ENCODE measurements around the gene SBF2.
"Not testable (repeated sequence)": the region's sequence is repeated elsewhere in the genome, so short reads cannot be mapped to it uniquely, and the experiment has no call there.

The SBF2 gene

DNA sequence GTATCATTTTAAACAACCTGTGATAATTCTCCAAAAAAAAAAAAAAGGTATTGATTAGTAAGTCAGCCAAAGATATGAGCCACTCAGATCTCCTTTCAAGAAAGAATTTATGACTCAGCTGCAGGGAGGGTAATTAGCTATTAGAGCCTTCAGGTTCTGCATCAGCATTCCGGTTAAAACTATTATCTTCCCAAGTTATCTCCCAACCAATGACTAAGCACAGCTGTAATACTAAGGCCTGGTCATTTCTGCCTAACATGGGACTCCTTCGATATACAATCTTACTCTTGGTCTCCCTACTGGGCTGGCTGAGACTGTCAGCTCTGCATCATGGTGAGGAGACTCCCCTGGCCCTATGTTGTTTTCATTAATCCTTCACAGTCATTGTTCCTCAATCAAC is 60.4 kb downstream of the SBF2 start:
- Histone ChIP-seq H3K9me3 (no peaks in the 10 kb centered on the region), H3K36me3 (no peaks in the 10 kb centered on the region), H3K4me3 (ENCODE audit: low read depth in 1 of 2, low read length in 1 of 2) (no peak overlapping the region), H3K4me1 (ENCODE audit: control insufficient read depth in 1 of 2, insufficient read depth in 1 of 2, low read depth in 1 of 2, low read length in 1 of 2) (no peaks in the 10 kb centered on the region), H3K27me3 (no peaks in the 10 kb centered on the region), H3K27ac (no peak overlapping the region)
- no peak for TF ChIP-seq CTCF (IDR thresholded peaks at IDR 0.05)

GRCh38 chr11:10232756-10233155 is 61.3 kb downstream of the SBF2 start:
- H3K36me3 ChIP-seq, result no peaks in the 10 kb centered on the region
- no peaks in the 10 kb centered on the region for H3K4me1 ChIP-seq (ENCODE audit: control insufficient read depth in 1 of 2, insufficient read depth in 1 of 2, low read depth in 1 of 2, low read length in 1 of 2)
- no peak overlapping the region for H3K4me3 ChIP-seq (ENCODE audit: low read depth in 1 of 2, low read length in 1 of 2)
- no peaks in the 10 kb centered on the region for H3K27me3 ChIP-seq
- no peak overlapping the region for H3K27ac ChIP-seq
- TF ChIP-seq CTCF (IDR thresholded peaks at IDR 0.05), result no peak
- H3K9me3 ChIP-seq, result no peaks in the 10 kb centered on the region

- H3K4me3 ChIP-seq (ENCODE audit: low read depth in 1 of 2, low read length in 1 of 2); H3K27ac ChIP-seq; H3K36me3 ChIP-seq; H3K4me1 ChIP-seq (ENCODE audit: control insufficient read depth in 1 of 2, insufficient read depth in 1 of 2, low read depth in 1 of 2, low read length in 1 of 2); H3K9me3 ChIP-seq; H3K27me3 ChIP-seq: not testable (repeated sequence)
These were observed 62.2 kb downstream of the SBF2 start for GRCh38 chr11:10231803-10232202.

DNA sequence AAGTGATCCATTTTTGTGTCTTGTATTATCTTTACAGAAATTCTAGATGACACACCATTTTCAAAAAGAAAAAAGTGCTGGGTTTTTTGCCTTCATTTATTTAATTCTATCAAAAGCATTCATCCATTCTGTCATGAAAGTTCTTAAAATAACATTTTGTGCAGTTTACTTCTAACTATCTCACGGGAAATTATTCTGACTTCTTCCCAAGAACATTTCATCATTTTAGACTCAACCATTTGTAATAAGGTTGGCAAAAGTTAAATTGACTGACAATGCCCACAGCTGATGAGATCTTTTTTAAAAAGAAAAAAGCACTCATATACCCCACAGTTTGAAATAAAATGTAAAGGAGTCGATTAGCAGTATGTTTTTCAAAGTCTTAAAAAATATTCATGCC is 68.5 kb downstream of the SBF2 start:
- no peak for TF ChIP-seq CTCF (IDR thresholded peaks at IDR 0.05)
- Histone ChIP-seq H3K4me1 (ENCODE audit: control insufficient read depth in 1 of 2, insufficient read depth in 1 of 2, low read depth in 1 of 2, low read length in 1 of 2) (no peaks in the 10 kb centered on the region), H3K4me3 (ENCODE audit: low read depth in 1 of 2, low read length in 1 of 2) (no peak overlapping the region), H3K27me3 (no peaks in the 10 kb centered on the region), H3K36me3 (no peaks in the 10 kb centered on the region), H3K9me3 (no peaks in the 10 kb centered on the region), H3K27ac (no peak overlapping the region)

DNA sequence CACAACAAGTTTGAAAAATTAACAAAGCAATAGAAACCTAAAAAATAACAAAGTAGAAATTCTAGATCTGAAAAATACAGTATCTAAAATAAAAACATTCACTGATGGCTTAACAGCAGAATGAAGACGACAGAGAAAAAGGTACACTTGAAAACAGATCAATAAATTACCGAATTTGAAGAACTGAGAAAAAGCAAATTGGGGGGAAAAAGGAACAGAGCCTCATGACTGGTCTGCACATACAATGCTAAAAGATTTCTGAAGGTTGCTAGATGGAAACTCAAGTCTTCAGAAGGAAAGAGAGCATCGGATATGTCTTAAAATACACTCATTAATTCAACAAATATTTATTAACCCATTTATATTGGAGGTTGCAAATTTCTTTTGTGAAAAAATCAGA is 71.6 kb downstream of the SBF2 start:
- no peaks in the 10 kb centered on the region for H3K9me3 ChIP-seq

DNA sequence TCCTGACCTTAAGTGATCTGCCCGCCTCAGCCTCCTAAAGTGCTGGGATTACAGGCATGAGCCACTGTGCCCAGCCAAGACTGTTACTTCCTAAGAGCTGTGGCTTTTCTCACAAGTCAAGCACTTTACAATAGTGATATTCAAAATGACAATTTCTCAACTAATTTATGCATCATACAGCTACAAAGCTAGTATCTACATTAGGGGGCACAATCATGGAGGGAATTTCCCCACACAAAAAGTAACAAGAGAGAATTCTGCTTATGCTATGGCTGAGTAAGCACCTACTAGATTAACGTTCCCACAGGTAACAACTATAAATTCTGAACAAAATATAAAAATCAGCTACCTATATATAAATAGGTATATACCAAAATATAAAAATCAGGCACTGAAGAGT is 72.7 kb downstream of the SBF2 start:
- Histone ChIP-seq H3K27ac (no peak overlapping the region), H3K4me1 (ENCODE audit: control insufficient read depth in 1 of 2, insufficient read depth in 1 of 2, low read depth in 1 of 2, low read length in 1 of 2) (no peaks in the 10 kb centered on the region), H3K4me3 (ENCODE audit: low read depth in 1 of 2, low read length in 1 of 2) (no peak overlapping the region), H3K9me3 (no peaks in the 10 kb centered on the region), H3K36me3 (no peaks in the 10 kb centered on the region), H3K27me3 (no peaks in the 10 kb centered on the region)
- TF ChIP-seq CTCF (IDR thresholded peaks at IDR 0.05), result no peak

More for the DNA sequence above, 71.6 kb downstream of the SBF2 start:
- Histone ChIP-seq H3K4me1 (ENCODE audit: control insufficient read depth in 1 of 2, insufficient read depth in 1 of 2, low read depth in 1 of 2, low read length in 1 of 2) (no peaks in the 10 kb centered on the region), H3K27me3 (no peaks in the 10 kb centered on the region), H3K27ac (no peak overlapping the region), H3K36me3 (no peaks in the 10 kb centered on the region), H3K4me3 (ENCODE audit: low read depth in 1 of 2, low read length in 1 of 2) (no peak overlapping the region)
- no peak for TF ChIP-seq CTCF (IDR thresholded peaks at IDR 0.05)
